Astrocyte (in vitro differentiated cells and primary cell): Measurements from ENCODE around the gene BMP7. TPM values are rescaled to one million over a fixed set of nuclear protein-coding genes. Genes with fewer than 3 reads are reported as not detected.

Experiments used
- DNase-seq: peaks from one replicate; pipeline ENCODE4 v3.0.0-alpha.2; 2010; ENCODE audit warnings: low read depth
- FAIRE-seq: peaks from 2 replicates; lab custom pipeline; 2011; peaks lifted over from hg19 to GRCh38; lab: Jason Lieb, UNC
- H2AFZ ChIP-seq: 2 replicates; pipeline ENCODE4 v1.6.0; 2012; ENCODE audit warnings: low read depth, low read length, inconsistent platforms
- H3K27ac ChIP-seq: 2 replicates; pipeline ENCODE4 v1.5.1; 2011; ENCODE audit warnings: low read depth, low read length, inconsistent platforms
- H3K27me3 ChIP-seq: 2 replicates; pipeline ENCODE4 v1.6.0; 2011; ENCODE audit warnings: low read length, inconsistent platforms; ENCODE audit not compliant: insufficient read depth
- H3K36me3 ChIP-seq: 2 replicates; pipeline ENCODE4 v1.5.1; 2011; ENCODE audit warnings: low read length, inconsistent platforms; ENCODE audit not compliant: insufficient read depth
- H3K4me1 ChIP-seq: 2 replicates; pipeline ENCODE4 v1.5.1; 2011; ENCODE audit warnings: low read length, inconsistent platforms; ENCODE audit not compliant: insufficient read depth
- H3K4me2 ChIP-seq: 2 replicates; pipeline ENCODE4 v1.6.0; 2012; ENCODE audit warnings: low read length, inconsistent platforms
- H3K4me3 ChIP-seq: 2 replicates; pipeline ENCODE4 v1.5.1; 2011; ENCODE audit warnings: low read depth, mild to moderate bottlenecking, low read length, inconsistent platforms; ENCODE audit not compliant: insufficient read depth
- H3K79me2 ChIP-seq: 2 replicates; pipeline ENCODE4 v1.6.0; 2012; ENCODE audit warnings: mild to moderate bottlenecking, low read length, inconsistent platforms; ENCODE audit not compliant: insufficient read depth
- H3K9ac ChIP-seq: 2 replicates; pipeline ENCODE4 v1.6.0; 2012; ENCODE audit warnings: mild to moderate bottlenecking, low read length, inconsistent platforms
- H3K9me3 ChIP-seq: 2 replicates; pipeline ENCODE4 v1.5.1; 2012; ENCODE audit warnings: low read depth, mild to moderate bottlenecking, low read length, inconsistent platforms; ENCODE audit not compliant: insufficient read depth
- H4K20me1 ChIP-seq: 2 replicates; pipeline ENCODE4 v1.6.0; 2012; ENCODE audit warnings: low read length, inconsistent platforms; ENCODE audit not compliant: insufficient read depth
- H3K27ac Mint-ChIP-seq: one replicate; pipeline ENCODE4 v1.8.0; 2021; ENCODE audit warnings: mild to moderate bottlenecking, mixed read lengths; ENCODE audit not compliant: unreplicated experiment
- H3K27me3 Mint-ChIP-seq: one replicate; pipeline ENCODE4 v1.8.0; 2021; ENCODE audit warnings: low read depth, mixed read lengths; ENCODE audit not compliant: unreplicated experiment
- H3K36me3 Mint-ChIP-seq: one replicate; pipeline ENCODE4 v1.8.0; 2021; ENCODE audit warnings: low read depth, mixed read lengths; ENCODE audit not compliant: unreplicated experiment
- H3K4me1 Mint-ChIP-seq: one replicate; pipeline ENCODE4 v1.8.0; 2021; ENCODE audit warnings: low read depth, mixed read lengths; ENCODE audit not compliant: unreplicated experiment
- H3K4me3 Mint-ChIP-seq: one replicate; pipeline ENCODE4 v1.8.0; 2021; ENCODE audit warnings: mild to moderate bottlenecking, moderate library complexity, mixed read lengths; ENCODE audit not compliant: unreplicated experiment
- H3K9me3 Mint-ChIP-seq: one replicate; pipeline ENCODE4 v1.8.0; 2021; ENCODE audit warnings: mild to moderate bottlenecking, mixed read lengths; ENCODE audit not compliant: unreplicated experiment
- CTCF ChIP-seq: IDR thresholded peaks from 2 replicates; pipeline ENCODE4 v1.5.1; 2011; ENCODE audit warnings: low read depth, mild to moderate bottlenecking, inconsistent platforms, low read length, moderate library complexity; ENCODE audit not compliant: insufficient read depth
- EZH2 ChIP-seq: IDR thresholded peaks from 2 replicates; pipeline ENCODE4 v1.6.1; 2012; ENCODE audit warnings: mild to moderate bottlenecking, low read length, inconsistent platforms; ENCODE audit not compliant: insufficient read depth
- total RNA-seq: library from RNA; stranded (reverse); gene quantifications from 2 replicates; pipeline ENCODE4 v1.2.1, GENCODE V29; 2021

Gene BMP7
- total RNA-seq, 1 donor from 2014 or later: 15.3 TPM

GRCh38 chr20:57187068-57187634, 79.3 kb downstream of the BMP7 start:
- Histone ChIP-seq H3K4me1 (peaks cover 5% of the 10 kb centered on the region), H3K79me2 (no peaks in the 10 kb centered on the region), H3K4me3 (no peak overlapping the region), H3K9me3 (no peaks in the 10 kb centered on the region), H3K27me3 (peaks cover 10% of the 10 kb centered on the region), H3K27ac (no peak overlapping the region), H2AFZ (no peak overlapping the region), H3K36me3 (no peaks in the 10 kb centered on the region), H3K4me2 (no peak overlapping the region), H3K9ac (no peak overlapping the region), H4K20me1 (no peaks in the 10 kb centered on the region)
- Mint-ChIP-seq H3K4me1 (peaks cover 5% of the 10 kb centered on the region), H3K9me3 (no peaks in the 10 kb centered on the region), H3K36me3 (peaks cover 7% of the 10 kb centered on the region), H3K27me3 (peaks cover 13% of the 10 kb centered on the region), H3K4me3 (no peak overlapping the region), H3K27ac (no peak overlapping the region)
- no peak for FAIRE-seq
- no peak for DNase-seq
- TF ChIP-seq EZH2 (no peak), CTCF (no peak)

- H3K27ac ChIP-seq: no peak overlapping the region
- no peak overlapping the region for H3K9ac ChIP-seq
- H3K4me3 ChIP-seq: no peak overlapping the region
- no peak overlapping the region for H3K27ac Mint-ChIP-seq
- no peak overlapping the region for H3K4me3 Mint-ChIP-seq
- FAIRE-seq (no peak), DNase-seq (no peak)
- H3K36me3 Mint-ChIP-seq: peaks cover 7% of the 10 kb centered on the region
- no peaks in the 10 kb centered on the region for H4K20me1 ChIP-seq
- H3K4me2 ChIP-seq: no peak overlapping the region
- peaks cover 5% of the 10 kb centered on the region for H3K4me1 Mint-ChIP-seq
- H2AFZ ChIP-seq: no peak overlapping the region
- no peak for TF ChIP-seq EZH2
- TF ChIP-seq CTCF: no peak
- no peaks in the 10 kb centered on the region for H3K79me2 ChIP-seq
- H3K36me3 ChIP-seq: no peaks in the 10 kb centered on the region
- H3K4me1 ChIP-seq: peaks cover 4% of the 10 kb centered on the region
- H3K27me3 Mint-ChIP-seq: peaks cover 13% of the 10 kb centered on the region
- peaks cover 10% of the 10 kb centered on the region for H3K27me3 ChIP-seq
- H3K9me3 Mint-ChIP-seq: no peaks in the 10 kb centered on the region
- no peaks in the 10 kb centered on the region for H3K9me3 ChIP-seq
These were observed 80.2 kb downstream of the BMP7 start for GRCh38 chr20:57186192-57186591.

- Histone ChIP-seq H2AFZ (no peak overlapping the region), H3K27ac (no peak overlapping the region), H3K27me3 (peaks cover 12% of the 10 kb centered on the region), H3K36me3 (no peaks in the 10 kb centered on the region), H3K79me2 (no peaks in the 10 kb centered on the region), H4K20me1 (no peaks in the 10 kb centered on the region), H3K4me1 (no peaks in the 10 kb centered on the region), H3K4me3 (no peak overlapping the region), H3K9me3 (no peaks in the 10 kb centered on the region), H3K4me2 (no peak overlapping the region), H3K9ac (no peak overlapping the region)
- H3K4me3 Mint-ChIP-seq: no peak overlapping the region
- DNase-seq (no peak), FAIRE-seq (no peak)
- H3K27ac Mint-ChIP-seq: no peak overlapping the region
- peaks cover 7% of the 10 kb centered on the region for H3K36me3 Mint-ChIP-seq
- H3K27me3 Mint-ChIP-seq: peaks cover 11% of the 10 kb centered on the region
- no peaks in the 10 kb centered on the region for H3K9me3 Mint-ChIP-seq
- TF ChIP-seq EZH2: no peak
- no peak for TF ChIP-seq CTCF
- peaks cover 4% of the 10 kb centered on the region for H3K4me1 Mint-ChIP-seq
These were observed 81.2 kb downstream of the BMP7 start for GRCh38 chr20:57185188-57185743.
